ENCODE data around the gene PAPSS2. TPM values are rescaled to one million over a fixed set of nuclear protein-coding genes. Genes with fewer than 3 reads are reported as not detected.
A peak's percentile ranks its signal among the peaks of the same experiment; 100 is the strongest.
"Not testable (repeated sequence)": the region's sequence is repeated elsewhere in the genome, so short reads cannot be mapped to it uniquely, and the experiment has no call there.

PAPSS2 gene
- total RNA-seq, 1 donor from 2014 or later = 137 TPM

- H3K36me3 ChIP-seq = peaks cover 25% of the 10 kb centered on the region
- DNase-seq (no peak), ATAC-seq (no peak)
- intact Hi-C loops (cut with DNase I) = no loop called here
- no peak overlapping the region for H3K4me3 ChIP-seq
- no peaks in the 10 kb centered on the region for H3K9me3 ChIP-seq
- H3K27me3 ChIP-seq (ENCODE audit: low read depth) = no peaks in the 10 kb centered on the region
- TF ChIP-seq CTCF (IDR thresholded peaks at IDR 0.05) = no peak
- H3K27ac ChIP-seq = peak overlapping the region; percentile 22
- H3K4me1 ChIP-seq = peaks cover 22% of the 10 kb centered on the region
These were observed 63.8 kb downstream of the PAPSS2 start for GRCh38 chr10:87723500-87723899.

- no peak for TF ChIP-seq CTCF (IDR thresholded peaks at IDR 0.05)
- Histone ChIP-seq H3K36me3 (peaks cover 26% of the 10 kb centered on the region), H3K27me3 (ENCODE audit: low read depth) (no peaks in the 10 kb centered on the region), H3K9me3 (no peaks in the 10 kb centered on the region), H3K4me3 (no peak overlapping the region), H3K27ac (no peak overlapping the region), H3K4me1 (peaks cover 22% of the 10 kb centered on the region)
- ATAC-seq = no peak
- intact Hi-C loops (cut with DNase I) = no loop called here
- no peak for DNase-seq
These were observed 65.1 kb downstream of the PAPSS2 start for GRCh38 chr10:87724789-87725188.

- ATAC-seq (no peak), DNase-seq (no peak)
- H3K4me3 ChIP-seq = no peak overlapping the region
- no peak overlapping the region for H3K27ac ChIP-seq
- H3K27me3 ChIP-seq (ENCODE audit: low read depth) = no peaks in the 10 kb centered on the region
- intact Hi-C loops (cut with DNase I) = no loop called here
- peaks cover 49% of the 10 kb centered on the region for H3K36me3 ChIP-seq
- H3K9me3 ChIP-seq = no peaks in the 10 kb centered on the region
- peaks cover 13% of the 10 kb centered on the region for H3K4me1 ChIP-seq
- TF ChIP-seq CTCF (IDR thresholded peaks at IDR 0.05) = no peak
These were observed 70.3 kb downstream of the PAPSS2 start for GRCh38 chr10:87729940-87730339.

GRCh38 chr10:87733081-87733480 is 73.4 kb downstream of the PAPSS2 start:
- ATAC-seq = no peak
- DNase-seq = no peak

GRCh38 chr10:87734987-87735827 is 75.5 kb downstream of the PAPSS2 start:
- ATAC-seq (peak; percentile 78 to 79), DNase-seq (no peak)
- H3K36me3 ChIP-seq = peaks cover 23% of the 10 kb centered on the region
- no peaks in the 10 kb centered on the region for H3K27me3 ChIP-seq (ENCODE audit: low read depth)
- no peak overlapping the region for H3K4me3 ChIP-seq
- peaks cover 18% of the 10 kb centered on the region for H3K4me1 ChIP-seq
- TF ChIP-seq CTCF (IDR thresholded peaks at IDR 0.05) = peak; percentile 78
- intact Hi-C loops (cut with DNase I) = no loop called here
- no peaks in the 10 kb centered on the region for H3K9me3 ChIP-seq
- no peak overlapping the region for H3K27ac ChIP-seq

More at GRCh38 chr10:87733081-87733480, 73.4 kb downstream of the PAPSS2 start:
- TF ChIP-seq CTCF (IDR thresholded peaks at IDR 0.05) = no peak
- H3K4me3 ChIP-seq = no peak overlapping the region
- peaks cover 36% of the 10 kb centered on the region for H3K36me3 ChIP-seq
- no peaks in the 10 kb centered on the region for H3K27me3 ChIP-seq (ENCODE audit: low read depth)
- intact Hi-C loops (cut with DNase I) = no loop called here
- H3K9me3 ChIP-seq = no peaks in the 10 kb centered on the region
- no peak overlapping the region for H3K27ac ChIP-seq
- H3K4me1 ChIP-seq = peaks cover 15% of the 10 kb centered on the region

- ATAC-seq; H3K27me3 ChIP-seq (ENCODE audit: low read depth); intact Hi-C loops (cut with DNase I): not testable (repeated sequence)
These were observed 78.6 kb downstream of the PAPSS2 start for GRCh38 chr10:87738253-87738652.

More at GRCh38 chr10:87738253-87738652, 78.6 kb downstream of the PAPSS2 start:
- Histone ChIP-seq H3K36me3 (peaks cover 18% of the 10 kb centered on the region), H3K4me1 (peaks cover 26% of the 10 kb centered on the region)
- H3K27ac ChIP-seq, DNase-seq, H3K4me3 ChIP-seq, H3K9me3 ChIP-seq: not testable (repeated sequence)
